ENCODE results near the gene GYS1. TPM values are rescaled to one million over a fixed set of nuclear protein-coding genes. Genes with fewer than 3 reads are reported as not detected.

GYS1 gene
- total RNA-seq, 1 experiment from 2014 or later = 31.7 TPM

- DNase-seq (ENCODE audit: low spot score) = no peak
Measured at GRCh38 chr19:48988860-48989259, 4.2 kb downstream of the GYS1 start.

DNA sequence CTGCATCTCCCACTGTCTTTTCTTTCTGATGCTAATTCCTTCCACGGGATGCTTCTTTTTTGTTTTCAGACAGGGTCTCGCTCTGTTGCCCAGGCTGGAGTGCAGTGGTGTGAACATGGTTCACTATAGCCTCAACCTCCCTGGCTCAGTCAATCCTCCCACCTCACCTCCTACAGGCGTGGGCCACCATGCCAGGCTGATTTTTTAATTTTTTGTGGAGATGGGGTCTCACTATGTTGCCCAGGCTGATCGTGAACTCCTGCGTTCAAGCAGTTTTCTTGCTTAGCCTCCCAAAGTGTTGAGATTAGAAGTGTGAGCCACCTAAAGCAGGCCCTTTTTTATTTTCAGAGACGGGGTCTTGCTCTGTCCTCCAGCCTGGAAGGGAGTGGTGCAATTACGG lies 4.8 kb downstream of the GYS1 start:
- no peak for DNase-seq (ENCODE audit: low spot score)

- DNase-seq (ENCODE audit: low spot score) = no peak
Measured at GRCh38 chr19:48987323-48987722, 5.8 kb downstream of the GYS1 start.

GRCh38 chr19:48986211-48986610 lies 6.9 kb downstream of the GYS1 start:
- no peak for DNase-seq (ENCODE audit: low spot score)

GRCh38 chr19:48985711-48986110 lies 7.4 kb downstream of the GYS1 start:
- DNase-seq (ENCODE audit: low spot score) = no peak

DNA sequence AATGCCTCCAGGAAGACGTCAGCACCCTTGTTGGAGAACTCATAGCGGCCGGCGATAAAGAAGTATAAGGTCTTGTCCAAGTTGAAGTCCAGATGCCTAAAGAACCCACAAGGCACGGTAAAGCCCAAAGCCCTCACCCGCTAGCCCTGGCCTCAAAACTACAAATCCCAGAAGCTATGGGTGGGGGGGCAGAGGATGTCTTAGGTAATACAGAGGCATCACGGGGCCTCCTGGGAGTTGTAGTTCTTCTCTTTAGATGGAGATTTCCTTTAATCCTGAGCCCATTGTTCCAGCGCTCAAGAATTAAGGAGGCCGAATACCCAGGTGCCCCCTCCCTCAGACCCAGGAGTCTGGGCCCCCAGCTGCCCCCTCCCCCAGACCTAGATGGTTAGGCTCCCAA lies 10.8 kb downstream of the GYS1 start:
- no peak for DNase-seq (ENCODE audit: low spot score)

- no peak for DNase-seq (ENCODE audit: low spot score)
Measured at GRCh38 chr19:48977061-48977460, 16.0 kb downstream of the GYS1 start.

- no peak for DNase-seq (ENCODE audit: low spot score)
Measured at GRCh38 chr19:48975947-48976847, 16.9 kb downstream of the GYS1 start.

- DNase-seq (ENCODE audit: low spot score) = peak; percentile 74
Measured at GRCh38 chr19:48970923-48971395, 22.1 kb downstream of the GYS1 start.

GRCh38 chr19:48970139-48970766 lies 22.9 kb downstream of the GYS1 start:
- DNase-seq (ENCODE audit: low spot score) = no peak

DNA sequence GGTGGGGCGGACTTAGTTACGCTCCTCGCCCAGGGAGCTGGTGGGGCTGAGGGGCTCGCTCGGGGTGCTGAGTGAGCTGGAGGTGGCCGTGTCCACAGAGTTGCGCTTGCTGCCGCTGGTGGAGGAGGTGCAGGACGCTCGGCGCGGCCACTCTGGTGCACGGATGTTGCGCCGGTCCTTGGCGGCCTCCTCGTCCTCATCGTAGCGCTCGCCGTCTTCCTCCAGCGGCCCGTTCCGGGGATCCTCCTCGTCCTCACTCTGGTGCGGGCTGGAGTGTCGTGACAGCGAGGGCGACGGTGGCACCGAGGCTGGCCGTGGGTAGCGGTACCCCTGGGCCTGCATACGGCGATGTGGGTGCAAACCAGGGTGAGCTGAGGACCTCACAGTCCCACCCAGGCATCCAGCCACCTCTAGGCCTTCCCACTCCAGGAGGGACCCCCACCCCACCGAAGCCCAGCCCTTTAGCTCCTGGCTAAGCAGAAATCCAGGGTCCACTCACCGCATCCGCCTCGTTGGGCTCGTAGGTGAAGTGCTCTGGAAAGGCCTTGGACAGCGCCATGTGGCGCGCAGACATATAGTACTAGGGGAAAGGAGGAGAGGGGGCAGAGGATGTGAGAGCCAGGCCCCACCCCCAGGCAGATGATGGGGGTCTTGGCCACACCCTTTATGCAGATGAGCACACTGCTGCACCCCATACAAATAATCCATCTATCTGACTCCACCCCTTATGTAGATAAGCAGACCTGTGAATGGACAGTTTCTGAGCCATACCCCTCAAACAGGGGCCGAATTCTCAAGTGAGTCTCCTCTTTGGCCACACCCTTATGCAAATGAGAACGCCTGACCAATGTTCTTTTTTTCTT lies 23.6 kb downstream of the GYS1 start:
- no peak for DNase-seq (ENCODE audit: low spot score)

GRCh38 chr19:48968813-48969218 lies 24.3 kb downstream of the GYS1 start:
- no peak for DNase-seq (ENCODE audit: low spot score)

- DNase-seq (ENCODE audit: low spot score) = no peak
Measured at GRCh38 chr19:48968179-48968661, 24.9 kb downstream of the GYS1 start.

GRCh38 chr19:48967346-48968178 lies 25.5 kb downstream of the GYS1 start:
- peak; percentile 91 for DNase-seq (ENCODE audit: low spot score)

DNA sequence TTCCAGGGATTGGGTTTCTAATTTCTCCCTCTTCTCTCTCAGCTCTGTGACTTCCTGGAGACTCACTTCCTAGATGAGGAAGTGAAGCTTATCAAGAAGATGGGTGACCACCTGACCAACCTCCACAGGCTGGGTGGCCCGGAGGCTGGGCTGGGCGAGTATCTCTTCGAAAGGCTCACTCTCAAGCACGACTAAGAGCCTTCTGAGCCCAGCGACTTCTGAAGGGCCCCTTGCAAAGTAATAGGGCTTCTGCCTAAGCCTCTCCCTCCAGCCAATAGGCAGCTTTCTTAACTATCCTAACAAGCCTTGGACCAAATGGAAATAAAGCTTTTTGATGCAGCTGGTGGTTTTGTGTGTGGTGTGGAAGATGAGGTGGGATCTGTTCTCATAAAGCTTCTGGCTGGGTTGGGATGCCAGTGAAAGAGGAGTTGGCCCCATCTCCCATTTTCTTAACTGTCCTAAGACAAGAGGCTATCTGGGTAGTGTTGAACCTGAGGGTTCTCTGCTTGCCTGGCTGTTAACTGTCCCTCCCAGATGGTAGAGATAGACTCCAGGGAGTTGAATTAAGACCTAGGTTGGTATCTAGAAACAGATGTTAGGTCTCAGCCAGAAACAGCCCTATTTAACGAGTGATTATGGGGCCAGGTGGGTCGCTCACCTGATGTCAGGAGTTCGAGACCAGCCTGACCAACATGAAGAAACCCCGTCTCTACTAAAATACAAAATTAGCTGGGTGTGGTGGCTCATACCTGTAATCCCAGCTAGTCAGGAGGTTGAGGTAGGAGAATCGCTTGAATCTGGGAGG lies 26.4 kb downstream of the GYS1 start:
- no peak for DNase-seq (ENCODE audit: low spot score)

DNA sequence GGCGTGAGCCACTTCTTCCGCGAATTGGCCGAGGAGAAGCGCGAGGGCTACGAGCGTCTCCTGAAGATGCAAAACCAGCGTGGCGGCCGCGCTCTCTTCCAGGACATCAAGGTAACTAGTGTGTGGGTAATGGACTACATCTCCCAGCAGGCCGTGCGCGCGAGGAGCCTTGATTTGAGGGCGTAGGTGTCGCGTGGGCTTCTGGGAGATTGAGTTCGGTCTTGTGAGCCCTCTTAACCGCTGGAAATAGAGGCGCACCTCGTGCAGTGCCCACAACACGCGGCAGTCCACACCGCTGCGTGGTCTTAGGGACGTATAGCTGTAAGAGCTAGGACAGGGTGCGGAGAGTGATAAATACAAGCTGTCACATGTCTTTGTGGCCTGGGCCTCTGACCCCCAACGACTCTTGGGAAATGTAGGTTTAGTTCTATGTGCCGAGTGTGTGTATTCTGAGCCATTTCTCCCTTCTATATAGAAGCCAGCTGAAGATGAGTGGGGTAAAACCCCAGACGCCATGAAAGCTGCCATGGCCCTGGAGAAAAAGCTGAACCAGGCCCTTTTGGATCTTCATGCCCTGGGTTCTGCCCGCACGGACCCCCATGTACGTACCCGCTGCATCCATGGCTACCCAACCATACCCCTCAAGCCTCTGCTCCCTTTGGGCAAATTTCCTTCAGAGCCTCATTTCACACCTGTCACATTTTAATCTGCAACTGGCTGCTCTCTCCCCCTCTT lies 27.1 kb downstream of the GYS1 start:
- peak; percentile 85 for DNase-seq (ENCODE audit: low spot score)

- DNase-seq (ENCODE audit: low spot score) = peak; percentile 98
Measured at GRCh38 chr19:48965040-48965805, 27.9 kb downstream of the GYS1 start, which contains the start of gene FTL. TSS of gene FTL (plus strand) at chr19:48965309. CDS start at chr19:48965508, 199 bp downstream.

GRCh38 chr19:48964205-48965039 lies 28.7 kb downstream of the GYS1 start:
- peak; percentile 74 for DNase-seq (ENCODE audit: low spot score)

Data from H4 (cell line).